ENCODE measurements around the gene TMEM132D. TPM values are rescaled to one million over a fixed set of nuclear protein-coding genes. Genes with fewer than 3 reads are reported as not detected.
A peak's percentile ranks its signal among the peaks of the same experiment; 100 is the strongest.

The TMEM132D gene
- total RNA-seq, 1 donor from 2014 or later, result not detected

GRCh38 chr12:129672110-129672509 is 231.7 kb downstream of the TMEM132D start:
- no peak for FAIRE-seq
- peaks cover 4% of the 10 kb centered on the region for H3K9me3 Mint-ChIP-seq (ENCODE audit: unreplicated experiment)
- no peak for TF ChIP-seq EZH2 (IDR thresholded peaks at IDR 0.05; ENCODE audit: insufficient read depth, low read length)

GRCh38 chr12:129670256-129670920 is 233.4 kb downstream of the TMEM132D start:
- Mint-ChIP-seq H3K4me1 (ENCODE audit: low read depth, unreplicated experiment) (no peaks in the 10 kb centered on the region), H3K4me3 (ENCODE audit: unreplicated experiment) (no peak overlapping the region), H3K9me3 (ENCODE audit: unreplicated experiment) (no peaks in the 10 kb centered on the region), H3K27me3 (ENCODE audit: low read depth, unreplicated experiment) (no peaks in the 10 kb centered on the region), H3K27ac (ENCODE audit: unreplicated experiment) (no peak overlapping the region), H3K36me3 (ENCODE audit: low read depth, unreplicated experiment) (no peaks in the 10 kb centered on the region)
- H3K4me2 ChIP-seq (ENCODE audit: low read length), result peak overlapping the region; percentile 42
- H4K20me1 ChIP-seq (ENCODE audit: insufficient read depth, low read length), result no peaks in the 10 kb centered on the region
- H3K9ac ChIP-seq (ENCODE audit: low read length), result no peak overlapping the region
- H3K27me3 ChIP-seq (ENCODE audit: insufficient read depth, low read length), result no peaks in the 10 kb centered on the region
- FAIRE-seq, result no peak
- TF ChIP-seq EZH2 (IDR thresholded peaks at IDR 0.05; ENCODE audit: insufficient read depth, low read length) (no peak), CTCF (IDR thresholded peaks at IDR 0.05; ENCODE audit: insufficient read depth, low read depth, low read length) (no peak)
- H3K27ac ChIP-seq (ENCODE audit: low read depth, low read length), result no peak overlapping the region
- DNase-seq (ENCODE audit: low read depth), result peak; percentile 38
- no peaks in the 10 kb centered on the region for H3K79me2 ChIP-seq (ENCODE audit: insufficient read depth, low read length)
- H3K4me1 ChIP-seq (ENCODE audit: insufficient read depth, low read length), result peaks cover 3% of the 10 kb centered on the region
- no peaks in the 10 kb centered on the region for H3K9me3 ChIP-seq (ENCODE audit: insufficient read depth, low read depth, low read length)
- H2AFZ ChIP-seq (ENCODE audit: low read depth, low read length), result no peak overlapping the region
- no peaks in the 10 kb centered on the region for H3K36me3 ChIP-seq (ENCODE audit: insufficient read depth, low read length)
- no peak overlapping the region for H3K4me3 ChIP-seq (ENCODE audit: insufficient read depth, low read depth, low read length)

More at GRCh38 chr12:129672110-129672509, 231.7 kb downstream of the TMEM132D start:
- Histone ChIP-seq H3K9me3 (ENCODE audit: insufficient read depth, low read depth, low read length) (no peaks in the 10 kb centered on the region), H3K27ac (ENCODE audit: low read depth, low read length) (no peak overlapping the region), H3K4me2 (ENCODE audit: low read length) (no peak overlapping the region), H3K79me2 (ENCODE audit: insufficient read depth, low read length) (no peaks in the 10 kb centered on the region), H3K36me3 (ENCODE audit: insufficient read depth, low read length) (no peaks in the 10 kb centered on the region), H2AFZ (ENCODE audit: low read depth, low read length) (no peak overlapping the region), H4K20me1 (ENCODE audit: insufficient read depth, low read length) (no peaks in the 10 kb centered on the region), H3K27me3 (ENCODE audit: insufficient read depth, low read length) (no peaks in the 10 kb centered on the region), H3K4me3 (ENCODE audit: insufficient read depth, low read depth, low read length) (no peak overlapping the region), H3K9ac (ENCODE audit: low read length) (no peak overlapping the region), H3K4me1 (ENCODE audit: insufficient read depth, low read length) (peaks cover 3% of the 10 kb centered on the region)
- no peak for DNase-seq (ENCODE audit: low read depth)
- no peaks in the 10 kb centered on the region for H3K27me3 Mint-ChIP-seq (ENCODE audit: low read depth, unreplicated experiment)
- no peak overlapping the region for H3K27ac Mint-ChIP-seq (ENCODE audit: unreplicated experiment)
- H3K4me1 Mint-ChIP-seq (ENCODE audit: low read depth, unreplicated experiment), result no peaks in the 10 kb centered on the region
- no peaks in the 10 kb centered on the region for H3K36me3 Mint-ChIP-seq (ENCODE audit: low read depth, unreplicated experiment)
- H3K4me3 Mint-ChIP-seq (ENCODE audit: unreplicated experiment), result no peak overlapping the region

- no peak overlapping the region for H3K4me3 Mint-ChIP-seq (ENCODE audit: unreplicated experiment)
- Histone ChIP-seq H3K4me1 (ENCODE audit: insufficient read depth, low read length) (peaks cover 2% of the 10 kb centered on the region), H3K9ac (ENCODE audit: low read length) (no peak overlapping the region), H3K27me3 (ENCODE audit: insufficient read depth, low read length) (no peaks in the 10 kb centered on the region), H2AFZ (ENCODE audit: low read depth, low read length) (no peak overlapping the region), H3K4me3 (ENCODE audit: insufficient read depth, low read depth, low read length) (no peak overlapping the region), H4K20me1 (ENCODE audit: insufficient read depth, low read length) (no peaks in the 10 kb centered on the region), H3K4me2 (ENCODE audit: low read length) (no peak overlapping the region), H3K36me3 (ENCODE audit: insufficient read depth, low read length) (no peaks in the 10 kb centered on the region), H3K27ac (ENCODE audit: low read depth, low read length) (no peak overlapping the region), H3K79me2 (ENCODE audit: insufficient read depth, low read length) (no peaks in the 10 kb centered on the region), H3K9me3 (ENCODE audit: insufficient read depth, low read depth, low read length) (no peaks in the 10 kb centered on the region)
- peaks cover 8% of the 10 kb centered on the region for H3K9me3 Mint-ChIP-seq (ENCODE audit: unreplicated experiment)
- TF ChIP-seq CTCF (IDR thresholded peaks at IDR 0.05; ENCODE audit: insufficient read depth, low read depth, low read length) (no peak), EZH2 (IDR thresholded peaks at IDR 0.05; ENCODE audit: insufficient read depth, low read length) (no peak)
- DNase-seq (ENCODE audit: low read depth), result no peak
- H3K36me3 Mint-ChIP-seq (ENCODE audit: low read depth, unreplicated experiment), result no peaks in the 10 kb centered on the region
- no peaks in the 10 kb centered on the region for H3K27me3 Mint-ChIP-seq (ENCODE audit: low read depth, unreplicated experiment)
- FAIRE-seq, result no peak
- H3K4me1 Mint-ChIP-seq (ENCODE audit: low read depth, unreplicated experiment), result no peaks in the 10 kb centered on the region
- H3K27ac Mint-ChIP-seq (ENCODE audit: unreplicated experiment), result no peak overlapping the region
Observed at GRCh38 chr12:129665414-129665813, 238.4 kb downstream of the TMEM132D start.

Data from astrocyte (in vitro differentiated cells and primary cell).